Central memory CD8-positive, alpha-beta T cell (primary cell): ENCODE data around the gene SPEG.
A peak's percentile ranks its signal among the peaks of the same experiment; 100 is the strongest.
"Not testable (repeated sequence)": the region's sequence is repeated elsewhere in the genome, so short reads cannot be mapped to it uniquely, and the experiment has no call there.

Source experiments
- ATAC-seq: fragments of 150-1000 bp; cut with Tn5 transposase; replicated peaks from 2 replicates; pipeline ENCODE4 v1.10.0; 2022; ENCODE audit warnings: mild to moderate bottlenecking, moderate FRiP score, moderate number of reproducible peaks; ENCODE audit not compliant: poor library complexity, severe bottlenecking; ENCODE audit errors: extremely low read depth
- DNase-seq, 2 donors: peaks; one replicate each; pipeline ENCODE4 v3.0.0; 2021; ENCODE audit warnings: low spot score in 2 of 2
- H3K27ac Mint-ChIP-seq: one replicate; pipeline ENCODE4 v1.8.0; 2022; ENCODE audit warnings: low read depth, mild to moderate bottlenecking, moderate library complexity, mixed read lengths
- H3K27me3 Mint-ChIP-seq: one replicate; pipeline ENCODE4 v1.8.0; 2022; ENCODE audit warnings: mixed read lengths
- H3K36me3 Mint-ChIP-seq: one replicate; pipeline ENCODE4 v1.8.0; 2022; ENCODE audit warnings: mild to moderate bottlenecking, moderate library complexity, mixed read lengths; ENCODE audit not compliant: insufficient read depth
- H3K4me1 Mint-ChIP-seq: one replicate; pipeline ENCODE4 v1.8.0; 2022; ENCODE audit warnings: mixed read lengths
- H3K4me3 Mint-ChIP-seq: one replicate; pipeline ENCODE4 v1.8.0; 2022; ENCODE audit warnings: mild to moderate bottlenecking, moderate library complexity, mixed read lengths
- H3K9me3 Mint-ChIP-seq: one replicate; pipeline ENCODE4 v1.8.0; 2022; ENCODE audit warnings: mixed read lengths

SPEG gene

DNA sequence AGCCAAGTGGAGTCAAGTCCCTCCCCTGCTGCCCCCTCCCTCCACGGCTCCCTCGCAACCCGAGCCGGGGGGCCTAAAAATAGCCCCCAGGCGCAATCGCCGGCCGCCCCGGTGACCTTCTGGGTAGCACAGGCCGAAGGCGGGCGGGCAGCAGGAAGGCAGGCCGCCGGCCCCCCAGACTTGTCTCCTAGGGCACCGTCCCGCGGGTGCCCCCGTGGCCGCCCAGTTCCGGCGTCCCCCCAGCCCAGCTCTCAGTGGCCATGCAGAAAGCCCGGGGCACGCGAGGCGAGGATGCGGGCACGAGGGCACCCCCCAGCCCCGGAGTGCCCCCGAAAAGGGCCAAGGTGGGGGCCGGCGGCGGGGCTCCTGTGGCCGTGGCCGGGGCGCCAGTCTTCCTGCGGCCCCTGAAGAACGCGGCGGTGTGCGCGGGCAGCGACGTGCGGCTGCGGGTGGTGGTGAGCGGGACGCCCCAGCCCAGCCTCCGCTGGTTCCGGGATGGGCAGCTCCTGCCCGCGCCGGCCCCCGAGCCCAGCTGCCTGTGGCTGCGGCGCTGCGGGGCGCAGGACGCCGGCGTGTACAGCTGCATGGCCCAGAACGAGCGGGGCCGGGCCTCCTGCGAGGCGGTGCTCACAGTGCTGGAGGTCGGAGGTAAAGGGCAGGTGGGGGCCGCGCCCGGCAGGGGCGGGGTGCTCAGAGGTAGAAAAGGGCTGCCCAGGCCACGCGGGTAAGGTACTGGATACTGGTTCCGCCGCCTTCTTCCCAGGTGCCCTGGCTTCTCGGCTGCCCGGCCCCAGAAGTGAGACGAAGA is at the start of gene SPEG:
Gene SPEG (plus strand): TSS at position 126 of the 808 bp plus-strand sequence. CDS start 135 bp downstream, at position 261.
- DNase-seq: no peak
- no peak within 1 kb of the TSS for H3K27ac Mint-ChIP-seq
- no peak for ATAC-seq
- peaks cover 2% of the 10 kb centered on the region for H3K36me3 Mint-ChIP-seq
- H3K4me1 Mint-ChIP-seq: no peaks in the 10 kb centered on the region
- H3K4me3 Mint-ChIP-seq: no peak within 1 kb of the TSS
- no peaks in the 10 kb centered on the region for H3K9me3 Mint-ChIP-seq
- peaks cover 9% of the 10 kb centered on the region for H3K27me3 Mint-ChIP-seq

DNA sequence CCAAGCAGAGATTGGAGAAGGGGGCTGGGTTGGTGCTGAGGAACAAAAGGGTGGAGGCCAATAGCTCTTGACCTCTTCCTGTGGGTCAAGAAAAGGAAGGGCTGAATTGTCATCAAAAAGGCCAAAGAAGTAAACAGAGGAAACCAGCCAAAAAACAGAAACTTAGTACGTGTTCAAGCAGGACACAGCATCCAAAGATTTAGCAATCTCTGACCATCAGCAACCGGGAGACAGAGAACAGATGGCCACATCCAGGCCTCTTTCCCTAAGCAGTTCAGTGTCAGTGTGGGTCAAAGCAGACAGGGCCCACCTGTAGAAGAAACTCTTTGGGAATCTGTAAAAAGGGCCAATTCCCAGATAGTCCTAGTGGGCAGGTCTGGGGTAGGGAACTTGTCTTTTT is 49.8 kb upstream of the SPEG start:
- Mint-ChIP-seq H3K36me3 (peaks cover 38% of the 10 kb centered on the region), H3K27ac (no peak overlapping the region), H3K4me1 (peaks cover 32% of the 10 kb centered on the region), H3K27me3 (no peaks in the 10 kb centered on the region), H3K9me3 (no peaks in the 10 kb centered on the region), H3K4me3 (no peak overlapping the region)
- DNase-seq: no peak
- no peak for ATAC-seq

DNA sequence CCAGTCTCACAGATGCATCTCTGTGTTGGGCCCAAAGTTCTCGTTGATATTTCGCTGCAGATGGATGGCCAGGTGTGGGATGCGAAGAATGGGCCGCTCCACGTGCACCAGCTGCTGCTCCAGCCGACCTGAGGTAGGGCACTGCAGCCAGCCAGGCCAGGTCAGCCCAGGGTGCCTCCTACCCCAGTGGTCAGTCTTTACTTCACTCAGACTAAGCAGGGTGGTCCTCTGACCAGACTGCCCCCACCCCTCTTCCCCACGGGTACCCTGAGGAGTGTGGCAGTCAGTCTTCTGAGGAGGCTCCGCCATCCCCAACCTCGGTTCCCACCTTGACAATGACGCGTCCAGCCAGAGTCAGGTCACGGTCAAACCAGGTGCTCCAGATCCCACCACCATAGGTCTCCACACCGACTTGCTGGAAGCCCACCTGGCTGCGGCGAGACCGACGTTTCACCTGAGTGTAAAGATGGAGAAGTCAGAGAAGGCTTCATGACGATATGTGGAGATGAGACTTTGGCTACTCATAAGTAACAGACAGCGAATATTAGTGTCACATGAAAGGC is 48.6 kb upstream of the SPEG start:
- Mint-ChIP-seq H3K27ac (no peak overlapping the region), H3K27me3 (no peaks in the 10 kb centered on the region), H3K4me3 (peak overlapping the region; percentile 95), H3K4me1 (peaks cover 28% of the 10 kb centered on the region), H3K9me3 (no peaks in the 10 kb centered on the region), H3K36me3 (peaks cover 34% of the 10 kb centered on the region)
- no peak for ATAC-seq
- DNase-seq: no peak

GRCh38 chr2:219386532-219387280 is 47.9 kb upstream of the SPEG start:
- ATAC-seq (no peak), DNase-seq (no peak)
- no peaks in the 10 kb centered on the region for H3K27me3 Mint-ChIP-seq
- H3K27ac Mint-ChIP-seq: peak overlapping the region; percentile 95
- H3K9me3 Mint-ChIP-seq: no peaks in the 10 kb centered on the region
- peaks cover 26% of the 10 kb centered on the region for H3K4me1 Mint-ChIP-seq
- peaks cover 30% of the 10 kb centered on the region for H3K36me3 Mint-ChIP-seq
- peak overlapping the region; percentile 95 for H3K4me3 Mint-ChIP-seq

- ATAC-seq (peak; percentile 57), DNase-seq (peak; percentile 88 to 91)
- Mint-ChIP-seq H3K4me3 (peak within 1 kb of the TSS; percentile 95), H3K36me3 (peaks cover 29% of the 10 kb centered on the region), H3K27me3 (peaks cover under 1% of the 10 kb centered on the region), H3K9me3 (no peaks in the 10 kb centered on the region), H3K4me1 (peaks cover 22% of the 10 kb centered on the region), H3K27ac (peak within 1 kb of the TSS; percentile 95)
Measured at GRCh38 chr2:219387306-219388120, 47.1 kb upstream of the SPEG start, which contains the start of gene DNPEP. DNPEP (minus strand) TSS chr2:219387912; CDS start chr2:219387794, 118 bp downstream.

GRCh38 chr2:219388121-219388906 is 46.3 kb upstream of the SPEG start:
- peaks cover 7% of the 10 kb centered on the region for H3K27me3 Mint-ChIP-seq
- no peaks in the 10 kb centered on the region for H3K9me3 Mint-ChIP-seq
- peak overlapping the region; percentile 95 for H3K27ac Mint-ChIP-seq
- H3K36me3 Mint-ChIP-seq: peaks cover 25% of the 10 kb centered on the region
- peaks cover 18% of the 10 kb centered on the region for H3K4me1 Mint-ChIP-seq
- peak; percentile 71 for ATAC-seq
- H3K4me3 Mint-ChIP-seq: peak overlapping the region; percentile 95
- DNase-seq: peak; percentile 98 to 99

DNA sequence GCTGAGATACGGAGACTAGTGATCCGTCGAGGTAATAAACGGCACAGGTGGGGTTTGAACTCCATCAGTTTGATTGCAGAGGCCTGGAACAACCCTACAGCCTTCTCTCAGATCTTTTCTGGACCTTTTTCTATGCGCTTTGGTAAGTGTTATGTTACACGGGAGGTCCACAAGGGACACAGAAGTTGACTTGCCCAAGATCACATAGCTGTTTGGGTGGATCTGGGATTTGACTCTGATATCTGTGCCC is 45.8 kb upstream of the SPEG start:
- peak overlapping the region; percentile 95 for H3K27ac Mint-ChIP-seq
- peaks cover 20% of the 10 kb centered on the region for H3K36me3 Mint-ChIP-seq
- DNase-seq (no peak), ATAC-seq (no peak)
- H3K4me3 Mint-ChIP-seq: peak overlapping the region; percentile 95
- H3K9me3 Mint-ChIP-seq: no peaks in the 10 kb centered on the region
- H3K27me3 Mint-ChIP-seq: peaks cover 7% of the 10 kb centered on the region
- peaks cover 13% of the 10 kb centered on the region for H3K4me1 Mint-ChIP-seq

- H3K4me3 Mint-ChIP-seq: no peak overlapping the region
- H3K27ac Mint-ChIP-seq: no peak overlapping the region
- no peak for DNase-seq
- no peaks in the 10 kb centered on the region for H3K9me3 Mint-ChIP-seq
- no peak for ATAC-seq
- H3K36me3 Mint-ChIP-seq: peaks cover 6% of the 10 kb centered on the region
- H3K4me1 Mint-ChIP-seq: no peaks in the 10 kb centered on the region
- peaks cover 7% of the 10 kb centered on the region for H3K27me3 Mint-ChIP-seq
Measured at GRCh38 chr2:219392754-219393153, 41.9 kb upstream of the SPEG start.

DNA sequence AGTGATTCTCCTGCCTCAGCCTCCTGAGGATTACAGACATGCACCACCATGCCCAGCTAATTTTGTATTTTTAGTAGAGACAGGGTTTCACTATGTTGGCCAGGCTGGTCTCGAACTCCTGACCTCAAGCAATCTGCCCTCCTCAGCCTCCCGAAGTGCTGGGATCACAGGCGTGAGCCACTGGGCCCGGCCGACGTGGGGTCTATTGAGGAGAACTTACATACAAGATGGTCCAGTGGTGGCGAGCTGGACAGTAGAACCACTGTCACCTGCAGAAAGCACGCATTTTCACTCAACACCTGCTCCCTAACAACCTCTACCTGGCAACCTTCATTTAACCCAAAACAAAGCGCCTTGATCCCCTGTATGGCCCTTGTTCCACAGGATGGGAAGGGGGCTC is 39.6 kb upstream of the SPEG start:
- H3K9me3 Mint-ChIP-seq, DNase-seq, H3K27ac Mint-ChIP-seq, ATAC-seq, H3K36me3 Mint-ChIP-seq, H3K4me1 Mint-ChIP-seq, H3K4me3 Mint-ChIP-seq: not testable (repeated sequence)
- peaks cover 11% of the 10 kb centered on the region for H3K27me3 Mint-ChIP-seq

DNA sequence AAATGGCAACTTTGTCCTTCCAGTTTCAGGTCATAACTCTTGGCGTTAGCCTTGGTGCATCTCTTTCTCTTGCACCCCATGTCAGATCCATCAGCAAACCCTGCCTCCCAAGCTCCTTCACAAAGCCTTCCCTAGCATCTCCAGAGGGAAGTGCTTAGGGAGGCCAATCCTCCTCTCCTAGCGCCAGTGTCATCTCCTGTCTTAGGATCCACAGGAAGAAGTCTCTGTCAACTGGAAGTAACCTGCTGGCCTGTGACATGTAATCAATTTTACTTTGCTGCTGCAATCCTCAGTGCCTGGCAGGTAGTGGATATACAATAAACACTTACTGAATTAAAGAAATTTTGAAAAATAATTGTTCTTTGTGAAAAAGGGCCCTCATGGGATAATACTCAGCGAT is 39.0 kb upstream of the SPEG start:
- Mint-ChIP-seq H3K4me1 (no peaks in the 10 kb centered on the region), H3K27ac (no peak overlapping the region), H3K9me3 (no peaks in the 10 kb centered on the region), H3K36me3 (peaks cover 2% of the 10 kb centered on the region), H3K4me3 (no peak overlapping the region), H3K27me3 (peaks cover 16% of the 10 kb centered on the region)
- DNase-seq: no peak
- no peak for ATAC-seq

- H3K9me3 Mint-ChIP-seq: no peaks in the 10 kb centered on the region
- H3K36me3 Mint-ChIP-seq: peaks cover 2% of the 10 kb centered on the region
- H3K4me3 Mint-ChIP-seq: no peak overlapping the region
- peaks cover 16% of the 10 kb centered on the region for H3K27me3 Mint-ChIP-seq
- H3K27ac Mint-ChIP-seq: no peak overlapping the region
- no peaks in the 10 kb centered on the region for H3K4me1 Mint-ChIP-seq
- DNase-seq (no peak), ATAC-seq (no peak)
Measured at GRCh38 chr2:219396863-219397457, 37.7 kb upstream of the SPEG start.
